Midbrain (tissue), 1 donor: Measurements from ENCODE around the gene FOXP1.

Experiments used
- DNase-seq: peaks from one replicate; lab custom pipeline; 2025; lab: John Stamatoyannopoulos, UW

The FOXP1 gene

GRCh38 chr3:71102111-71102983 lies 481.2 kb downstream of the FOXP1 start:
- DNase-seq = no peak

GRCh38 chr3:71101626-71102025 lies 481.9 kb downstream of the FOXP1 start:
- no peak for DNase-seq

DNA sequence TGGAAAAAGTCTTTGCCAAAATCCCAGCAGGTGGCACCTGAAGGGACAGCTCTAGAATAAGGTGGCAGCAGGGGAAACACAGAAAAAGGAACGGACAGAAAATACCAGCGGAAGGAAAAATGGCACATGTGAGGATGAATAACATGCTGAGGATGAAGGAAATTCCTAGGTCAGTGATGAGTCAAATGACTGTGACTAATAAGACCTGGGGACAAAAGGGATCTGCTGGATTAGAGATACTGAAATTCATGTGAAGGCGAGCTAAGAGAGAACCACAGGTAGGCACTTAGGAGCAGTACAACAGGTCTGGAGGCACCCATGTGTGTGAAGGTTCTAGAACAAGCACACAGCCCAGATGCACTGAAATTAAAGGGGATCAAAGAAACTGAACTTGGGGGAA lies 482.5 kb downstream of the FOXP1 start:
- no peak for DNase-seq

DNA sequence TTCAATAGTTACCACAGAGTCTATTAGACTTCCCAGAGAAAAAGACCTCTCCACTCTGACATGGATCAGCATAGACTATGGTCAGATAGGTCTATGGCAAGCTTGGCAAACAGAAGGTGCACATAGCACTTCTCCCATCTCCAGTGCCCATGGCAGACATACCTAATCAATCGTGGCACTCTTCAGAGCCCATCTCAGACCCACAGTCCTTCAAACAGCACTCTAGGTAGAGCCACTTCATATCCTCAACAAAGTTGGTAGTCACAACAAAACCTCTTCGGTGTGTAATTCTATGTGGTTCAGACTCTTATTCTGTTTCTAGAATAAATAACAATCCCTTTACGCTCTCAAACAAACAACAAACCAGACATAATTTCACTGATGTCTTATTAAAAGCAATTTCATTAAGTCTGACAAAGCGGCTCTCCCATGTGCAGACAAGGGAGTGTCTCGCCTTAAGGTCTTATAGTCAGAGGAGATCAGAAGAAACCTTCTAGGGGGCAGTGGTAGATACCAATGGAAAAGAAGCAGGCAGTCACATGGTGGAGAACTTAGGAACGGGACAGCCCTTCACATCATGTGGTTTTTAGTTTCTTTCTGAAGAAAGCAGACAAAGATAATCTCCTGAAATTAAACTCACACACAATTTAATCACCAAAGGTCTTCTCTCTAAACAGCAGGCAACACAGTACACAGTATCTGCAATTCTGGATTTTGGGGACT lies 483.4 kb downstream of the FOXP1 start:
- no peak for DNase-seq

GRCh38 chr3:71097557-71097956 lies 486.0 kb downstream of the FOXP1 start:
- DNase-seq = no peak

DNA sequence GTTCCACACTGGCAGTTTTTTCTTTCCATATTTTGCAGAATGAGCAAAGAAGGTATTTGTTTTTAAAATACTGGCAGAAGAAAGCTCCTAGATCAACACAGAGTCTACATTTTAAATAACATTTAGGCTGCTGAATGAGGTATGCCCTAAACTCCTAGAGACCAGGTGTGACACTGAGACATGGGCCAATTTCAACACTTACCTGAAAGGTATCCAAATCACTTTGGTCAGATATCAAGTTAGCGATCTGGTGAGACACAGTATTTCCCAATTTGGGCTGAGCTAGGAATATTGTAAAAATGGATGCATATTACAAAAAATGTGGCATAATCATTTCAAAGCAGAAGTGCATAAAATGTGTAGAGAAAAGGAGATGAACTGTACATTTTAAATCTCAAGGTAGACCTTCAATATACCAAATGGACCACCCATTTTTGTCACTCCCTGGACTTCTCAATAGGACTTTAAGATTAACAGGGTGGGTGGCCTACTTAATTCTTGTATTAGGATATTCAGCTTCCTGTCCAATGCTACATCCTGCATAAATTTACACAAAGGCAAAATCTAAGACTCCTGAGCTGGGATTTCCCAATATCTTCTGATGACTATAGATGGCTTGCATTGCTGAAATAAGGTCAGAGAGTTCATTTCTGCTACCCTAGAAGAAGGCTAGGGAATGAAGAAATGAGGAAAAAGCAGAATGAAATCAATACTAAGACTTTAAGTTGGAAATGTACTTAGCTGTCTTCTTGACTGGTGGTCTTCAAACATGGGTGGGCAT lies 487.8 kb downstream of the FOXP1 start:
- no peak for DNase-seq

DNA sequence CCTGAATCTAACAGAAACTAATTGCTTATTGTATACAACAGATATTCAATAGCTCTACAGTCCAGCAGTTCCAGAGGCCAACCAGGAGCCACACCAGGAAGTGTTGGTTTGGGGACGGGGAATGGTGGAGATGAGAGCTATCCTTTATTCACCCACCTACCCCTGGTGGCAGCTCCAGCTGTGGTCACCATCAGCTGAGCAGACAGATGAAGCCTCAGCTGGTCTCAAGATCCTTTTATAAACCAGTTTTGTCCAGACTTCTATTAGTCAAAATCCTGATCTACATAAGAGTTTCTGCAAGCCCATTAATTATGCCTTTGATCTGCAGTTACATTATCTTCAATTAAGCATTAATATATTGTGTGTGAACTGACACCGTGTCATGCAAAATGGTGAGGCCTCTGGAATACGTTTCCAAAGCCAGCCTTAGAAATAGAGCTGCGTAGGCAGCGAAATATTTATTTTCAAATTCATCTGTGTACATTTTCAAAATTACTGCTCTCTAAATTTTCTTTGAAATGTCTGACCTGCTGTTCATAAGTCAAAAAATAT lies 488.8 kb downstream of the FOXP1 start:
- DNase-seq = no peak

GRCh38 chr3:71092665-71093064 lies 490.9 kb downstream of the FOXP1 start:
- DNase-seq = no peak

DNA sequence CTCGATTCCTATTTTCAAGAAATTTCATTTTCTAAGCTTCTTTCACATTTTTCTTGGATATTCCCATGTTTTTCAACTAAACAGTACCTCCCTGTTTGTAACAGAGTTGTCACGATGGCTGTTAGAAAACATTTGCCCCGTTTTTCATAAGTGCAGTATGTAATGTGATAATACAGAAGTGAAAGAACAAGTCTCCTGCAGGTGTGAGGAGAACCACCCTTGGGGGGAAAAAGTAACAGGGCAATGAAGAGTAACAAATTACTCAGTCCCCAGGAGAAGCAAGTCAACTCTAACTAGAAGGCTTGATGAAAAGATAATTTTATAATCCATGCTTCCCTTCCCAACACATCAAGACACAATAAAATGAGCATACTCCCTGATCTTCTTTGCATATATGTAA lies 493.3 kb downstream of the FOXP1 start:
- no peak for DNase-seq

DNA sequence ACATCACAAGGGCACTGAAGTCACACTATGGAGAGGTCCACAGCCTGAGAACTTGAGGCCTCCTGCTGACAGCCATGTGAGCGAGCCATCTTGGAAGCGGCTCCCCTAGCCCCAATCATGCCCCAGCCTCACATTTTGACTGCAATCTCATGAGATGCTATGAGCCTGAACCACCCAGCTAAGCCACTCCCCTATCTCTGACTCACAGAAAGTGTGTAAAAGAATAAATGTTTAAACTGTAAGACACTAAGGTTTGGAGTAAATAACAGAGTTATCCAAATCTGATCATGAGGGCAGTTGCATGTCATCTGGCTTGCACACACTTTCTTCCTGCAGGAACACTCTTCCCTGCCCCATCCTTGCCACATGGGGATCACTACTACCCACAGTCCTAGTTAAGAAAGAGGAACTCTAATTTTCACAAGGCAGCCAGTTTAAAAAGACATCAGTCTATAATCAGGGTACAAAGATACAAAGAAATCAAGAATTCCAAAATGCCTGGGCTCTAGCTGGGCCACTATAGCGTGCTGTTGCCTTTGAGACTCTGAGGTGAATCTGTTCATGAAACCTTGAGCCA lies 494.2 kb downstream of the FOXP1 start:
- no peak for DNase-seq

DNA sequence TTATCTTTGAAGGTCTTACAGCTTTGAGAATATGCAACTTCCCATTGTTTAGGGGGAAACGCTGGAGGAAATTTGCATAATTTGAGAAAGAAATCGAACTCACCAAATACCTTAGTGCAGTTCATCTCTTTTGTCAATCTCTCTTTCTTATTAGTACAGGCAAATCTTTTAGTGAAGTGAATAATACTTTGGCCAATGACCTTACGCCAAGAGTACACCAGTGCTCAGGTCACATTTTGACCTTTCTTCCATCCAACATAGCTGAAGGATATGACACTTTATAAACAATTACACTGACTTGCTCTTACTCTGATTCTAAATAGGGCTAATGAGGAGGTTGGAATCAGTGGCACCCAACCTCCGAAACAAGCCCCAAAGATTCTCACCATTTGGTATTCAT lies 494.8 kb downstream of the FOXP1 start:
- no peak for DNase-seq

GRCh38 chr3:71088019-71088708 lies 495.4 kb downstream of the FOXP1 start:
- no peak for DNase-seq

- DNase-seq = no peak
Measured at GRCh38 chr3:71087143-71088018, 496.1 kb downstream of the FOXP1 start.

GRCh38 chr3:71086777-71087142 lies 496.8 kb downstream of the FOXP1 start:
- DNase-seq = no peak

- no peak for DNase-seq
Measured at GRCh38 chr3:71083726-71084131, 499.8 kb downstream of the FOXP1 start.

- no peak for DNase-seq
Measured at GRCh38 chr3:71082833-71083232, 500.7 kb downstream of the FOXP1 start.

DNA sequence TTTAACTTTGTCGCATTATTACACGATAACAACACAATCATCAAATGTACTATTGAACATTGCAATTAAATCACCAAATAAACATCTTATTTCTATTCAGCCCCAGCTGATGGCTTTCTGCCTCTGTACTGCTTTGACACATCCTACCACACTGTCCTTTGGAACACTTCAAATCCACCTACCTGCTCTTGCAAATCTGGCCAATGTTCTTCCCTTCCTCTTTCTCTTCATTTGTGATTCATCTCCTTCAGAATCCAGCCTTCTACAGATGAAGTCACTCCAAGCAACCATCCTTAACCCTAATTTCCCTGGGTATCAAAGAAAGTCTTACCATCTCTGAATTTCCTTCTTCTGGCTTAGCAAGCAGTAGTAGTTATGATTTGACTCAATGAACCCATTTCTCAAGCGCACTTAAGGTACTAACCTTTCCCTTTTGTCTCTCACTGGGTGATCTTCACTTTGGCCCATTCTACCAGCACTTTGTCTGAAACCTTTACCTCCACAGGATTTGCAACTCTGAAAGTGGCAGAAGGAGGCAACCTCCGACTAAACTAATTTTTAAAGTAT lies 502.9 kb downstream of the FOXP1 start:
- no peak for DNase-seq

DNA sequence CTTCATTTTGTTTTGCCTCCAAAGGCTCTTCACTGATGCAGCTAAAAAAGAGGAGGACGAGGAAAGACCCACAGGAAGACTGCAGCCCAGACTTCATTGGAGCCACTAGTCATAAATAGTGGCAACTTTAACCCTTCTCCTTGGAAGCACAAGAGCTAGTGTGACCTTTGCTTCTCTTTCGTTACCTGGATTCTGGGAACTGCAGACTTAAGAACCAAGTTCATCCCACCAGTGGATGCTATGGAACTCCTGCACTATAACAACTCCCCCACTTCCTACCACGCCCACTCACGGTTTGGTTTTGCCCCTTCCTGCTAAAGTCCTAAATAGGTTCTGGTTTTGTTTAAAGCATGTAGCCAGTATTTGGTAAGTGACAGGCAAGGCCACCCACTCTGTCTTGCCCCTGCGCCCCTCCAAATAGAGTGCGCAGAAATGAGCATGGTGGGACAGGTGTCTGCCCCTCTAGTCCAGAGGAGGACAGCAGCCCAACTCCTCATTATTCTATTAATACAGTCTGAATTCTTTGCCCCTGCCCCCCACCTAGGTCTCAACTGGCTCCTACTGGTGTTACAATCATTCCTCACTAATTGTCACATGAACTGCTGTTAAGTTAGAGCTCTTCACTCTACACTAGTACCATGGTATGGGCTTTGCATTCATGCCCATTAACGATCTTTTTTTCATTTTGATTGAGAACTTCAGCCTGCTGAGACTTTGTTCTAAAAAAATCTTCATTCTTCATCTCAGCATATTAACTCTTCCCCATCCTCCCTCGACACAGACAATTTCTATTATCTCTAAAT lies 504.6 kb downstream of the FOXP1 start:
- DNase-seq = no peak

- DNase-seq = no peak
Measured at GRCh38 chr3:71078199-71078598, 505.3 kb downstream of the FOXP1 start.
